GM13976 (cell line): ENCODE results near the gene SUFU.
A peak's percentile ranks its signal among the peaks of the same experiment; 100 is the strongest.

Experiments used
- DNase-seq: peaks from one replicate; pipeline ENCODE4 v3.0.0; 2012; ENCODE audit warnings: low spot score
- in situ Hi-C: fragments of 300-500 bp; cut with MboI; formaldehyde crosslinking; loops from one replicate; pipeline ENCODE4 v1.12.0; 2022; ENCODE audit warnings: low sequenced_read_pairs, mixed read lengths, inconsistent platforms; ENCODE audit not compliant: unreplicated experiment
- TF ChIP-seq, protein P1 (sequence below): IDR thresholded peaks from 2 replicates; pipeline ENCODE4 v1.5.1; 2012; ENCODE audit warnings: borderline replicate concordance, mild to moderate bottlenecking; ENCODE audit not compliant: insufficient read depth; ENCODE audit errors: extremely low read depth, missing control alignments, control extremely low read depth

Gene SUFU

DNA sequence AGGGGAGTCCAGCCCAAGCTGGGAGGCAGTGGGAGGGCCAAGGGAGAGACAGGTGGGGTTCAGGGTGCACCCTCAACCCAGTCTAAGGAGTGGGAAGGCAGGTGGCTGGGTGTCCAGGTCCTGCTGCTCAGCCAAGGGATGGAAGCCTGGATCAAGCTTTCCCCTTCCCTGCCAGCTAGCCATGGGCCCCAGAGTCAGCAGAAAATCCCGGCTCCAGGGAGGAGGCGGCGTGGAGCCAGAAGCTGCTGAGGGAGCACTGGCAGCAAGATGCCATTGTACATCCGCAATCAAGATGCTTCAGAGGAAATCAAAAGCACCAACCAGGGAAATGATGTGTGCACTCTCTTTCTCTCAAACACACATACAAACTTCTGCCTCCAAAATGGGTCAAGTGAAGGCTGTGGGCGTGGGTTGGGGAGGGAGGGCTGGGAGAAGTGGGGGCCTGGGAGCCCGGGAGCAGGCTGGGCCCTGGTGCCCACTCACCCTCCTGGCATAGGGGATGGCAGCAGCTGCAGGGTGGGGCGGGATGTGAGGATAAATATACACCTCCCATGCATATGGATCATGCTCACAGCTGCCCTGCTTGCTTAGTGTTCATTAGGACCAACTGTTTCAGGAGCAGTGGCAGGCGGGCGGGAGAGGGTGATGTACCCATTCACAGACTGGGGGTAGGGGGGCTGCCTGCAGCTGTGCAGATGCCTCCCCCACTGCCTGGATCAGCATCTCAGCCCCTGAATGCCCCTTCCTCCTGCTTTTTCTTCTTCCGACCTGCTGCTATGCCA is 164.7 kb downstream of the SUFU start:
- in situ Hi-C loops, result no loop called here
- TF ChIP-seq, protein P1, sequence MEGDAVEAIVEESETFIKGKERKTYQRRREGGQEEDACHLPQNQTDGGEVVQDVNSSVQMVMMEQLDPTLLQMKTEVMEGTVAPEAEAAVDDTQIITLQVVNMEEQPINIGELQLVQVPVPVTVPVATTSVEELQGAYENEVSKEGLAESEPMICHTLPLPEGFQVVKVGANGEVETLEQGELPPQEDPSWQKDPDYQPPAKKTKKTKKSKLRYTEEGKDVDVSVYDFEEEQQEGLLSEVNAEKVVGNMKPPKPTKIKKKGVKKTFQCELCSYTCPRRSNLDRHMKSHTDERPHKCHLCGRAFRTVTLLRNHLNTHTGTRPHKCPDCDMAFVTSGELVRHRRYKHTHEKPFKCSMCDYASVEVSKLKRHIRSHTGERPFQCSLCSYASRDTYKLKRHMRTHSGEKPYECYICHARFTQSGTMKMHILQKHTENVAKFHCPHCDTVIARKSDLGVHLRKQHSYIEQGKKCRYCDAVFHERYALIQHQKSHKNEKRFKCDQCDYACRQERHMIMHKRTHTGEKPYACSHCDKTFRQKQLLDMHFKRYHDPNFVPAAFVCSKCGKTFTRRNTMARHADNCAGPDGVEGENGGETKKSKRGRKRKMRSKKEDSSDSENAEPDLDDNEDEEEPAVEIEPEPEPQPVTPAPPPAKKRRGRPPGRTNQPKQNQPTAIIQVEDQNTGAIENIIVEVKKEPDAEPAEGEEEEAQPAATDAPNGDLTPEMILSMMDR, result no peak
- DNase-seq, result no peak

DNA sequence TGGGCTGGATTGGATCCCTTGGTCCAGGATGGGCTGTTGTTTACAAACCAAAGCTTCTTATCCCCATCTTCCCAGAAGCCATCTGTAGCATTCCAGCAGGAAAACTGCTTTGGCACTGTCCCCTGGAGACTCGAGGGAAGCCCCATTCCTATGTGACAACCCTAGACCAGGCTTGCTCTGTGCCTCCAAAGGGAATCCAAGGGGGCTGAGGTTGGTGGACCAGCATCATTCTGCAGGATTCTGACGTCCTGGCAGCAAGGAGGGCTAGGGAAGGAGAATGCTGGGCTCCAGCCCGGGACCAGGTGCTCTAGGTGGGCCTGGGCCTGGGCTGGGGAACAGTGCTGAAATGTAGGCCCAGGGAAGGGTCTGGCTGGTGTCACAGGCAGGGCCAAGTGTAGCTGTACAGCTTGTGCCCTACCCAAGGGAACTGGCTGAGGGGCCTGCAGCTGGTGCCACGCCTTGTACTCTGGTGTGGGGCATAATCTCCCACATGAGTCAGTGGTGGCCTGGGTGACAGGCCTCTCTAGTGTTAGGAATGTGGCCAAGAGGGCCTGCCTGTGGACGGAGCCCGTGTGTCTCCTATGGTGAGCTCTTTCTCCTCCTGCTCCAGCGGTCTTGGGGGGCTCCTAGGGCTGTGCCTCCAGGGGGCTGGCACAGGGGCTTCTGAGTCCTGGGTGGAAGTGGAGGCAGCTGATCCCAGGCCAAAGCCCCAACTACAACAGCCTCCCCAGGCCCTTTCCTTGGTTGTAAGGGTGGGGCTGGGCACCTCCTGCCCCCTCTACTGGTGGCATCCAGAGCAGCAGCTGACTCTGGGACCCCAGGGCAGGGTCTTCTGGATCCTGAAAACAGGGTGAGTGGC is 165.7 kb downstream of the SUFU start:
- TF ChIP-seq, protein P1, result peak; percentile 18
- in situ Hi-C loops, result no loop called here
- DNase-seq, result peak; percentile 44

DNA sequence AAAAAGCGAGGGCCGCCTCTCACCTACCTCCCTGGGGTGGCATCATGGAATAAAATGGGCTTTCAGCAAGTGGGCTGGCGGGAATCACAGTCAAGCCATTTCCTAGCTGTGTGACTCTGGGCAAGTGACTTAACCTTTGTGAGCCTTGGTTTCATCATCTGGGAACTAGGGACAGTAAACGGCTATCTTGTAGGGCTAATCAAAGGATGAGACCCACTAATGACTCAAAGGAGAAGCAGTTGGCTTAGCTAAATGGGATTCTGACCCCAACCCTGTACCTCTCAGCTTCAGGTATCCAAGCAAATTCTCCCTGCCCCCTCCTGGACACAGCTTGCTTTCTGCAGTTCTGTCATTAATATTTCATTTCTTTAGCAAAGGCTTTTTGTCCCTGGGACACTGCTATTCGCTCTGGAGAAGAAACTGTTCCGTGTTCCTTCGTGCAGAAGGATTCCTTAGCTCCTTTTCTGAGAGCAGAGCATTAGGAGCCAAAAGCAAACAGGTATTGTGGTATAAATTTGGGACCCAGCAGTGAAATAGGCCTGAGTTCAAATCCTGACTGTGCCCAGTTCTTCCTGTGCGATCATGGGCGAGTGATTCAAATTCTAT is 166.4 kb downstream of the SUFU start:
- TF ChIP-seq, protein P1, result no peak
- in situ Hi-C loops, result no loop called here
- DNase-seq, result no peak

DNA sequence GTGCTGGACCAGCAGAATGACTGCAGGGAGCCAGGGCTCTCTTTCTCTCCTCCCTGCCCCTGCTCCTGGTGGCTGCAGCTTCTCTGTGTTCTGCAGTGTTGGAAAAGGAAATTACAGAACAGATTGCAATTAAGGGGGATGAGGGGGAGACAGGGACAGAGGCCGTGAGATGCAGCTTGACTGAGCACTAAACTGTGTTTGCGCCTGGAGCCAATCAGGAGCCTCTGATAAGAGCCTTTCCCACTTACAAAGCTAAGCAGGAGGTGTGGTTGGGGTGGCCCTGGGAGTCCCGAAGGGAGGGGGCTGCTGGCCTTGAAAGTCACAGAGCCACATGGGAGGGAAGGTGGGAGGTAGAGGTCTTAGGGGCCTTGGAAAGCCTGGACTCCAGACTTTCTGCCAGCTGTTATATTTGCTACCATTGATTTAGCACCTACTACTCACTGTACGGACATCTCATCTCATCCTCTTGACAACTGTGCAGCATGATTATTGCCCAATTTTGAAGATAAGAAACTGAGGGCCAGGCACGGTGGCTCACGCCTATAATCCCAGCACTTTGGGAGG is 167.2 kb downstream of the SUFU start:
- in situ Hi-C loops, result no loop called here
- TF ChIP-seq, protein P1, result no peak
- no peak for DNase-seq

DNA sequence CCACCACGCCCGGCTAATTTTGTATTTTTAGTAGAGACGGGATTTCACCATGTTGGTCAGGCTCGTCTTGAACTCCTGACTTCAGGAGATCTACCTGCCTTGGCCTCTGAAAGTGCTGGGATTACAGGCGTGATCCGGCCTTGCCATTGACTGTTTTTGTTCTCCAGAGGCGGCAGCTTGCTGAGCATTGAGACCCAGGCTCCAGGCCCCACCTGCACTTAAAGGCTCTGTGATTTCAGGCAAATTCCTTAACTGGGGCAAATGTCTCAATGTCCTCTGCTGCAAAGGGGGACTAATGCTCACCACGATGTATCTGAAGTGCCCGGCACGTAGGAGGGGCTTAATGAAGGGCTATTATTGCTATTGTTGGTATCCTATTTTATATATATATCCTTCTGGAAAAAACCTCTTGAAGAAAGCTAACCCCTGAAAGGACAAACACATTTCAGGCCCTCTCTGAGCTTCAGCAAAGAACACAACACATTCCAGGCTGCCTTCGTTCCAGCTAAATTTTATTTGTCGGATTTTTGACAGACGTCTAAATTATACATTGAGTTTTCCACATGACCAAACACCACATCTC is 169.6 kb downstream of the SUFU start:
- in situ Hi-C loops, result no loop called here
- TF ChIP-seq, protein P1, result no peak

More for the DNA sequence above, 169.6 kb downstream of the SUFU start:
- DNase-seq, result no peak
